Fibroblast of lung (primary cell): ENCODE data around the gene ZFHX2.

ENCODE experiments used
- CTCF ChIP-seq, 2 donors: IDR thresholded peaks in 1 of 2; conservative IDR thresholded peaks in 1 of 2; 1 replicate in 1 of 2; 2 replicates in 1 of 2; pipeline ENCODE4 v1.5.1; 2011 to 2012; ENCODE audit warnings: low read length in 2 of 2, control low read depth in 1 of 2, inconsistent platforms in 1 of 2, low read depth in 1 of 2, mild to moderate bottlenecking in 1 of 2
- EZH2 ChIP-seq: IDR thresholded peaks from 2 replicates; pipeline ENCODE4 v1.5.1; 2012; ENCODE audit warnings: low read length, control low read depth, mild to moderate bottlenecking; ENCODE audit errors: missing control alignments

- TF ChIP-seq CTCF (conservative IDR thresholded peaks at IDR 0.05 in 1 of 2, IDR thresholded peaks at IDR 0.05 in 1 of 2; ENCODE audit: low read depth in 1 of 2, low read length in 2 of 2) = no peak
- no peak for TF ChIP-seq EZH2
Measured at GRCh38 chr14:23563473-23564180, 12.1 kb upstream of the ZFHX2 start.
